ENCODE measurements around the gene SEPSECS.

Gene SEPSECS

GRCh38 chr4:25076625-25077398, 83.4 kb downstream of the SEPSECS start:
- no peaks in the 10 kb centered on the region for H3K27me3 ChIP-seq (ENCODE audit: low read depth, low read length)
- H3K27ac ChIP-seq (ENCODE audit: low read length), result no peak overlapping the region
- H3K36me3 ChIP-seq (ENCODE audit: control insufficient read depth in 1 of 2, insufficient read depth in 2 of 2, low read length in 2 of 2), result no peaks in the 10 kb centered on the region
- no peak overlapping the region for H3K4me3 ChIP-seq (ENCODE audit: low read depth in 1 of 2, low read length in 2 of 2)
- no peaks in the 10 kb centered on the region for H3K4me1 ChIP-seq (ENCODE audit: control insufficient read depth in 1 of 2, insufficient read depth in 2 of 2, low read length in 2 of 2)
- H3K9me3 ChIP-seq (ENCODE audit: control insufficient read depth in 1 of 2, low read length in 2 of 2), result no peaks in the 10 kb centered on the region

- H3K27me3 ChIP-seq (ENCODE audit: low read depth, low read length), result no peaks in the 10 kb centered on the region
- H3K4me1 ChIP-seq (ENCODE audit: control insufficient read depth in 1 of 2, insufficient read depth in 2 of 2, low read length in 2 of 2), result no peaks in the 10 kb centered on the region
- H3K27ac ChIP-seq (ENCODE audit: low read length), result no peak overlapping the region
- H3K9me3 ChIP-seq (ENCODE audit: control insufficient read depth in 1 of 2, low read length in 2 of 2), result no peaks in the 10 kb centered on the region
- no peaks in the 10 kb centered on the region for H3K36me3 ChIP-seq (ENCODE audit: control insufficient read depth in 1 of 2, insufficient read depth in 2 of 2, low read length in 2 of 2)
- H3K4me3 ChIP-seq (ENCODE audit: low read depth in 1 of 2, low read length in 2 of 2), result no peak overlapping the region
Observed at GRCh38 chr4:25075851-25076250, 84.4 kb downstream of the SEPSECS start.

GRCh38 chr4:25075129-25075528, 85.1 kb downstream of the SEPSECS start:
- Histone ChIP-seq H3K27ac (ENCODE audit: low read length) (no peak overlapping the region), H3K27me3 (ENCODE audit: low read depth, low read length) (no peaks in the 10 kb centered on the region), H3K4me3 (ENCODE audit: low read depth in 1 of 2, low read length in 2 of 2) (no peak overlapping the region), H3K36me3 (ENCODE audit: control insufficient read depth in 1 of 2, insufficient read depth in 2 of 2, low read length in 2 of 2) (no peaks in the 10 kb centered on the region), H3K9me3 (ENCODE audit: control insufficient read depth in 1 of 2, low read length in 2 of 2) (no peaks in the 10 kb centered on the region), H3K4me1 (ENCODE audit: control insufficient read depth in 1 of 2, insufficient read depth in 2 of 2, low read length in 2 of 2) (no peaks in the 10 kb centered on the region)

- no peak overlapping the region for H3K4me3 ChIP-seq (ENCODE audit: low read depth in 1 of 2, low read length in 2 of 2)
- H3K36me3 ChIP-seq (ENCODE audit: control insufficient read depth in 1 of 2, insufficient read depth in 2 of 2, low read length in 2 of 2), result no peaks in the 10 kb centered on the region
- H3K9me3 ChIP-seq (ENCODE audit: control insufficient read depth in 1 of 2, low read length in 2 of 2), result no peaks in the 10 kb centered on the region
- no peak overlapping the region for H3K27ac ChIP-seq (ENCODE audit: low read length)
- no peaks in the 10 kb centered on the region for H3K4me1 ChIP-seq (ENCODE audit: control insufficient read depth in 1 of 2, insufficient read depth in 2 of 2, low read length in 2 of 2)
- no peaks in the 10 kb centered on the region for H3K27me3 ChIP-seq (ENCODE audit: low read depth, low read length)
Observed at GRCh38 chr4:25070545-25070944, 89.7 kb downstream of the SEPSECS start.

All from muscle layer of duodenum (tissue), 2 donors.